ENCODE data around the gene GFOD1. TPM values are rescaled to one million over a fixed set of nuclear protein-coding genes. Genes with fewer than 3 reads are reported as not detected.

GFOD1 gene
- total RNA-seq, 1 donor from 2014 or later: 2.8 TPM

GRCh38 chr6:13383328-13384163 is 103.9 kb downstream of the GFOD1 start:
- no peak for DNase-seq (ENCODE audit: low read depth)

- no peak for DNase-seq (ENCODE audit: low read depth)
Measured at GRCh38 chr6:13380761-13381160, 106.6 kb downstream of the GFOD1 start.

GRCh38 chr6:13378669-13379590 is 108.5 kb downstream of the GFOD1 start:
- DNase-seq (ENCODE audit: low read depth): no peak

- DNase-seq (ENCODE audit: low read depth): no peak
Measured at GRCh38 chr6:13377054-13377758, 110.2 kb downstream of the GFOD1 start.

- DNase-seq (ENCODE audit: low read depth): no peak
Measured at GRCh38 chr6:13375360-13375878, 112.0 kb downstream of the GFOD1 start.

- DNase-seq (ENCODE audit: low read depth): no peak
Measured at GRCh38 chr6:13373919-13374318, 113.5 kb downstream of the GFOD1 start.

- DNase-seq (ENCODE audit: low read depth): peak; percentile 17
Measured at GRCh38 chr6:13373488-13373886, 113.9 kb downstream of the GFOD1 start.

- no peak for DNase-seq (ENCODE audit: low read depth)
Measured at GRCh38 chr6:13372688-13373487, 114.5 kb downstream of the GFOD1 start.

GRCh38 chr6:13372076-13372475 is 115.3 kb downstream of the GFOD1 start:
- DNase-seq (ENCODE audit: low read depth): no peak

GRCh38 chr6:13371421-13372072 is 115.9 kb downstream of the GFOD1 start:
- DNase-seq (ENCODE audit: low read depth): no peak

GRCh38 chr6:13370623-13371022 is 116.8 kb downstream of the GFOD1 start:
- DNase-seq (ENCODE audit: low read depth): no peak

GRCh38 chr6:13369591-13369990 is 117.8 kb downstream of the GFOD1 start:
- no peak for DNase-seq (ENCODE audit: low read depth)

GRCh38 chr6:13368731-13369115 is 118.7 kb downstream of the GFOD1 start:
- DNase-seq (ENCODE audit: low read depth): no peak

- DNase-seq (ENCODE audit: low read depth): no peak
Measured at GRCh38 chr6:13368079-13368730, 119.2 kb downstream of the GFOD1 start.

GRCh38 chr6:13367396-13367795 is 120.0 kb downstream of the GFOD1 start:
- DNase-seq (ENCODE audit: low read depth): no peak

- no peak for DNase-seq (ENCODE audit: low read depth)
Measured at GRCh38 chr6:13365320-13365719, 122.1 kb downstream of the GFOD1 start.

GRCh38 chr6:13364842-13365241 is 122.6 kb downstream of the GFOD1 start:
- DNase-seq (ENCODE audit: low read depth): no peak

GRCh38 chr6:13362412-13362811 is 125.0 kb downstream of the GFOD1 start:
- peak; percentile 91 for DNase-seq (ENCODE audit: low read depth)
